Caco-2 (cell line): ENCODE results near the gene RAP1GAP2. TPM values are rescaled to one million over a fixed set of nuclear protein-coding genes. Genes with fewer than 3 reads are reported as not detected.
A peak's percentile ranks its signal among the peaks of the same experiment; 100 is the strongest.

ENCODE experiments used
- BruUV-seq: library from RNA; stranded (reverse); fragments of 400-500 nt; replicated peaks from 2 replicates; lab custom pipeline; 2021; lab: Mats Ljungman, UMichigan
- CTCF ChIA-PET: fragments of 300-600 bp; sonication (Branson Sonifier 250); formaldehyde crosslinking; loops from one replicate; lab custom pipeline; 2022; ENCODE audit warnings: antibody characterized with exemption; lab: Charles Lee
- POLR2A ChIA-PET: fragments of 300-600 bp; sonication (Branson Sonifier 250); formaldehyde crosslinking; loops from one replicate; lab custom pipeline; 2022; ENCODE audit warnings: antibody characterized with exemption; lab: Charles Lee
- DNase-seq, 2 experiments: peaks; one replicate each; pipeline versions ENCODE4 v3.0.0 to v3.0.0-alpha.2; 2020 to 2022
- H3K27me3 ChIP-seq: replicated peaks from 2 replicates; pipeline ENCODE4 v1.6.0; 2011; ENCODE audit warnings: low read length; ENCODE audit not compliant: control insufficient read depth, insufficient read depth
- H3K36me3 ChIP-seq: 2 replicates; pipeline ENCODE4 v1.5.1; 2011; ENCODE audit warnings: low read length; ENCODE audit not compliant: control insufficient read depth, insufficient read depth
- H3K4me1 ChIP-seq: fragments of 250-450 bp; sonication (Bioruptor Pico); 2 replicates; pipeline ENCODE4 v1.5.1; 2020; ENCODE audit warnings: mild to moderate bottlenecking
- H3K4me3 ChIP-seq: 2 replicates; pipeline ENCODE4 v1.5.1; 2011; ENCODE audit warnings: low read depth, mild to moderate bottlenecking, control low read depth, low read length
- H3K9me3 ChIP-seq: fragments of 250-450 bp; sonication (Bioruptor Pico); 2 replicates; pipeline ENCODE4 v1.5.1; 2020; ENCODE audit warnings: mild to moderate bottlenecking, moderate library complexity
- H3K27ac Mint-ChIP-seq: one replicate; pipeline ENCODE4 v1.8.0; 2022; ENCODE audit warnings: mixed read lengths; ENCODE audit not compliant: unreplicated experiment
- H3K27me3 Mint-ChIP-seq: one replicate; pipeline ENCODE4 v1.8.0; 2022; ENCODE audit warnings: mixed read lengths; ENCODE audit not compliant: insufficient read depth, unreplicated experiment
- H3K36me3 Mint-ChIP-seq: one replicate; pipeline ENCODE4 v1.8.0; 2022; ENCODE audit warnings: mild to moderate bottlenecking, mixed read lengths; ENCODE audit not compliant: insufficient read depth, unreplicated experiment
- H3K4me1 Mint-ChIP-seq: one replicate; pipeline ENCODE4 v1.8.0; 2022; ENCODE audit warnings: low read depth, mixed read lengths; ENCODE audit not compliant: unreplicated experiment
- H3K4me3 Mint-ChIP-seq: one replicate; pipeline ENCODE4 v1.8.0; 2022; ENCODE audit warnings: mild to moderate bottlenecking, moderate library complexity, mixed read lengths; ENCODE audit not compliant: unreplicated experiment
- H3K9me3 Mint-ChIP-seq: one replicate; pipeline ENCODE4 v1.8.0; 2022; ENCODE audit warnings: mixed read lengths; ENCODE audit not compliant: unreplicated experiment
- intact Hi-C: fragments of 100-400 bp; cut with micrococcal nuclease; formaldehyde crosslinking; loops from one replicate; pipeline ENCODE4 v1.10.0; 2022; ENCODE audit not compliant: unreplicated experiment
- total RNA-seq: library from RNA; stranded (reverse); gene quantifications from 2 replicates; pipeline ENCODE4 v1.2.3, GENCODE V29; 2022
- TF ChIP-seq, protein P1 (sequence below), 2 experiments: fragments of 200-600 bp in 1 of 2; IDR thresholded peaks; 1 replicate in 1 of 2; 2 replicates in 1 of 2; pipeline versions ENCODE4 v1.5.1 to v1.8.0; 2011 to 2022; ENCODE audit warnings: antibody characterized with exemption in 1 of 2, control low read depth in 1 of 2, inconsistent platforms in 1 of 2, low read depth in 1 of 2, low read length in 1 of 2, mild to moderate bottlenecking in 1 of 2, moderate library complexity in 1 of 2; ENCODE audit not compliant: insufficient read depth in 1 of 2, severe bottlenecking in 1 of 2, unreplicated experiment in 1 of 2

Gene RAP1GAP2
- total RNA-seq, 1 experiment from 2014 or later: 45.3 TPM

DNA sequence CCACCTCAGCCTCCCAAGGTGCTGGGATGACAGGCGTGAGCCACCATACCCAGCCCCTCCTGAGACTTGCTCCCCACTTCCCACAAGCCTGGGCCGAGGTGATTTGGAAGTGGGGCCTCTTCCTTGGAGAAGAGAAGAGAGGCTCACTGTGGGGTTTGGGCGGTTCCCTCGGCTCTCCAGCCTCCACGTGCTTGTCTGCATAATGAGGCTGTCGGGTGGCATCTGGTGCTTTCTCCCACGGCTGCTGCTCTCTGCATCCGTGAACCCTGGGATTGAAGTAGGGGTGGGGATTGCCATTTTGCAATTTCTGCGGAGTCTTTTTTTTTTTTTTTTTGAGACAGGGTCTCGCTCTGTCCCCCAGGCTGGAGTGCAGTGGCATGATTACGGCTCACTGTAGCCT is 101.4 kb downstream of the RAP1GAP2 start:
- ChIA-PET CTCF (no interaction called here), POLR2A (no interaction called here)
- intact Hi-C loops: no loop called here
- Mint-ChIP-seq H3K4me1 (peaks cover 30% of the 10 kb centered on the region), H3K36me3 (peaks cover 41% of the 10 kb centered on the region), H3K27ac (no peak overlapping the region), H3K9me3 (no peaks in the 10 kb centered on the region), H3K4me3 (no peak overlapping the region), H3K27me3 (no peaks in the 10 kb centered on the region)
- Histone ChIP-seq H3K9me3 (no peaks in the 10 kb centered on the region), H3K4me1 (peaks cover 36% of the 10 kb centered on the region), H3K4me3 (no peak overlapping the region), H3K27me3 (no peaks in the 10 kb centered on the region), H3K36me3 (no peaks in the 10 kb centered on the region; the same call in 1 of the 2 replicates)
- BruUV-seq: no TSS peak
- TF ChIP-seq, protein P1, sequence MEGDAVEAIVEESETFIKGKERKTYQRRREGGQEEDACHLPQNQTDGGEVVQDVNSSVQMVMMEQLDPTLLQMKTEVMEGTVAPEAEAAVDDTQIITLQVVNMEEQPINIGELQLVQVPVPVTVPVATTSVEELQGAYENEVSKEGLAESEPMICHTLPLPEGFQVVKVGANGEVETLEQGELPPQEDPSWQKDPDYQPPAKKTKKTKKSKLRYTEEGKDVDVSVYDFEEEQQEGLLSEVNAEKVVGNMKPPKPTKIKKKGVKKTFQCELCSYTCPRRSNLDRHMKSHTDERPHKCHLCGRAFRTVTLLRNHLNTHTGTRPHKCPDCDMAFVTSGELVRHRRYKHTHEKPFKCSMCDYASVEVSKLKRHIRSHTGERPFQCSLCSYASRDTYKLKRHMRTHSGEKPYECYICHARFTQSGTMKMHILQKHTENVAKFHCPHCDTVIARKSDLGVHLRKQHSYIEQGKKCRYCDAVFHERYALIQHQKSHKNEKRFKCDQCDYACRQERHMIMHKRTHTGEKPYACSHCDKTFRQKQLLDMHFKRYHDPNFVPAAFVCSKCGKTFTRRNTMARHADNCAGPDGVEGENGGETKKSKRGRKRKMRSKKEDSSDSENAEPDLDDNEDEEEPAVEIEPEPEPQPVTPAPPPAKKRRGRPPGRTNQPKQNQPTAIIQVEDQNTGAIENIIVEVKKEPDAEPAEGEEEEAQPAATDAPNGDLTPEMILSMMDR (IDR thresholded peaks at IDR 0.05; ENCODE audit: insufficient read depth in 1 of 2, low read depth in 1 of 2, low read length in 1 of 2, severe bottlenecking in 1 of 2, unreplicated experiment in 1 of 2): no peak
- no peak for DNase-seq

- Histone ChIP-seq H3K4me1 (peaks cover 32% of the 10 kb centered on the region), H3K27me3 (no peaks in the 10 kb centered on the region), H3K4me3 (no peak overlapping the region), H3K9me3 (no peaks in the 10 kb centered on the region), H3K36me3 (no peaks in the 10 kb centered on the region; the same call in 1 of the 2 replicates)
- Mint-ChIP-seq H3K9me3 (no peaks in the 10 kb centered on the region), H3K4me1 (peaks cover 25% of the 10 kb centered on the region), H3K4me3 (no peak overlapping the region), H3K27ac (peak overlapping the region; percentile 65), H3K36me3 (peaks cover 41% of the 10 kb centered on the region), H3K27me3 (no peaks in the 10 kb centered on the region)
- ChIA-PET CTCF (no interaction called here), POLR2A (no interaction called here)
- BruUV-seq: no TSS peak
- DNase-seq: peak; percentile 47 to 60
- TF ChIP-seq, protein P1 (IDR thresholded peaks at IDR 0.05; ENCODE audit: insufficient read depth in 1 of 2, low read depth in 1 of 2, low read length in 1 of 2, severe bottlenecking in 1 of 2, unreplicated experiment in 1 of 2): no peak
- intact Hi-C loops: no loop called here
Observed at GRCh38 chr17:2898255-2898926, 102.2 kb downstream of the RAP1GAP2 start.

GRCh38 chr17:2899906-2900305 is 103.7 kb downstream of the RAP1GAP2 start:
- Mint-ChIP-seq H3K27me3 (no peaks in the 10 kb centered on the region), H3K4me3 (peak overlapping the region; percentile 12), H3K27ac (peak overlapping the region; percentile 96), H3K36me3 (peaks cover 49% of the 10 kb centered on the region), H3K4me1 (peaks cover 18% of the 10 kb centered on the region), H3K9me3 (no peaks in the 10 kb centered on the region)
- TF ChIP-seq, protein P1 (IDR thresholded peaks at IDR 0.05; ENCODE audit: insufficient read depth in 1 of 2, low read depth in 1 of 2, low read length in 1 of 2, severe bottlenecking in 1 of 2, unreplicated experiment in 1 of 2): no peak
- BruUV-seq: no TSS peak
- ChIA-PET POLR2A (interaction anchor here (1.0 kb wide), 1 partner anchor 9 kb away, joined by 4 read pairs; no protein-coding TSS in a partner anchor), CTCF (interaction anchor here (0.6 to 1.5 kb wide), 4 partner anchors 26 to 113 kb away, joined by 3 to 7 read pairs (median 4); no protein-coding TSS in a partner anchor)
- DNase-seq: peak; percentile 82 to 83
- Histone ChIP-seq H3K4me3 (no peak overlapping the region), H3K4me1 (peaks cover 32% of the 10 kb centered on the region), H3K9me3 (no peaks in the 10 kb centered on the region), H3K27me3 (no peaks in the 10 kb centered on the region), H3K36me3 (no peaks in the 10 kb centered on the region; the same call in 1 of the 2 replicates)
- intact Hi-C loops: loop anchor here (1.0 to 5.0 kb wide), 3 partner anchors 8 to 48 kb away; no protein-coding TSS in a partner anchor
